Measurements from ENCODE around the gene WARS2.
"Not testable (repeated sequence)": the region's sequence is repeated elsewhere in the genome, so short reads cannot be mapped to it uniquely, and the experiment has no call there.

Gene WARS2

GRCh38 chr1:119139857-119140176 is 636 bp downstream of the WARS2 start:
- TF ChIP-seq CTCF (IDR thresholded peaks at IDR 0.05; ENCODE audit: low read depth, low read length, missing control alignments), result no peak
- peak overlapping the region; percentile 75 for H3K4me3 ChIP-seq (replicated peaks; ENCODE audit: low read depth, low read length)
- no peak for DNase-seq (ENCODE audit: extremely low read depth, low read depth)

- no peak for DNase-seq (ENCODE audit: extremely low read depth, low read depth)
- no peak for TF ChIP-seq CTCF (IDR thresholded peaks at IDR 0.05; ENCODE audit: low read depth, low read length, missing control alignments)
- H3K4me3 ChIP-seq (replicated peaks; ENCODE audit: low read depth, low read length), result peak overlapping the region; percentile 75
These were observed 1.1 kb downstream of the WARS2 start for GRCh38 chr1:119139403-119139802.

DNA sequence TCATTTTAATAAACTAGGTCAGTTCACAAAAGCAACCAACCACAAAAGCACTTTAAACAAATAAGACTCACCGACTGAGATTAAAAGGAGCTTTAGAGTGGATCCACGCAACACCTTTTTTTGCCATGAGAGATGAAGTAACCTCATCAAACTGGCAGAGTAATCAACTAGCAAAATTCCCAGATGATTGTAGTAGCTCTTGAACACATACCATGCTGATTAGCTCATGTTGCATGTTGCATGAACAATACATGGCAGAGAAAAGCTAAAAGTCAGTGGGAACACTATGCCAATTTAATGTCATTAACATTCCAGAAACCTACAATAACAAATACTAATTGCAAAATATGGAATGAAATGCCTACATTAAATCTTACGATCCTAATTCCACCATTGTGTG is 4.1 kb downstream of the WARS2 start:
- no peak for TF ChIP-seq CTCF (IDR thresholded peaks at IDR 0.05; ENCODE audit: low read depth, low read length, missing control alignments)
- no peak for DNase-seq (ENCODE audit: extremely low read depth, low read depth)
- no peak overlapping the region for H3K4me3 ChIP-seq (replicated peaks; ENCODE audit: low read depth, low read length)

GRCh38 chr1:119133987-119134386 is 6.5 kb downstream of the WARS2 start:
- no peak for DNase-seq (ENCODE audit: extremely low read depth, low read depth)
- no peak overlapping the region for H3K4me3 ChIP-seq (replicated peaks; ENCODE audit: low read depth, low read length)
- no peak for TF ChIP-seq CTCF (IDR thresholded peaks at IDR 0.05; ENCODE audit: low read depth, low read length, missing control alignments)

- H3K4me3 ChIP-seq (replicated peaks; ENCODE audit: low read depth, low read length), result no peak overlapping the region
- no peak for DNase-seq (ENCODE audit: extremely low read depth, low read depth)
- TF ChIP-seq CTCF (IDR thresholded peaks at IDR 0.05; ENCODE audit: low read depth, low read length, missing control alignments), result no peak
These were observed 8.3 kb downstream of the WARS2 start for GRCh38 chr1:119132179-119132578.

GRCh38 chr1:119125874-119126273 is 14.6 kb downstream of the WARS2 start:
- no peak overlapping the region for H3K4me3 ChIP-seq (replicated peaks; ENCODE audit: low read depth, low read length)
- no peak for TF ChIP-seq CTCF (IDR thresholded peaks at IDR 0.05; ENCODE audit: low read depth, low read length, missing control alignments)
- no peak for DNase-seq (ENCODE audit: extremely low read depth, low read depth)

GRCh38 chr1:119124764-119125163 is 15.7 kb downstream of the WARS2 start:
- no peak for DNase-seq (ENCODE audit: extremely low read depth, low read depth)
- H3K4me3 ChIP-seq (replicated peaks; ENCODE audit: low read depth, low read length), result no peak overlapping the region
- no peak for TF ChIP-seq CTCF (IDR thresholded peaks at IDR 0.05; ENCODE audit: low read depth, low read length, missing control alignments)

GRCh38 chr1:119121872-119122271 is 18.6 kb downstream of the WARS2 start:
- not testable (repeated sequence) for DNase-seq (ENCODE audit: extremely low read depth, low read depth); H3K4me3 ChIP-seq (replicated peaks; ENCODE audit: low read depth, low read length)
